Uterus (tissue), 4 donors: Measurements from ENCODE around the gene ADAMTS19. TPM values are rescaled to one million over a fixed set of nuclear protein-coding genes. Genes with fewer than 3 reads are reported as not detected.
"Not testable (repeated sequence)": the region's sequence is repeated elsewhere in the genome, so short reads cannot be mapped to it uniquely, and the experiment has no call there.

Experiments
- DNase-seq, 2 donors: peaks; one replicate each; pipeline ENCODE4 v3.0.0-alpha.2; 2019 to 2020
- H3K27ac ChIP-seq, 2 donors: fragments of 200-600 bp; sonication (generic); 1 replicate in 1 of 2; 2 replicates in 1 of 2; pipeline ENCODE4 v1.5.1; 2016 to 2018
- H3K27me3 ChIP-seq, 2 donors: fragments of 200-600 bp; sonication (generic); one replicate each; pipeline ENCODE4 v1.5.1; 2018 to 2019; ENCODE audit warnings: control low read depth in 1 of 2
- H3K36me3 ChIP-seq, 2 donors: fragments of 200-600 bp; sonication (generic); one replicate each; pipeline ENCODE4 v1.5.1; 2019; ENCODE audit warnings: control low read depth in 1 of 2
- H3K4me1 ChIP-seq, 2 donors: fragments of 200-600 bp; sonication (generic); one replicate each; pipeline ENCODE4 v1.5.1; 2018 to 2019; ENCODE audit warnings: control low read depth in 1 of 2
- H3K4me3 ChIP-seq, 2 donors: fragments of 200-600 bp; sonication (generic); 1 replicate in 1 of 2; 2 replicates in 1 of 2; pipeline ENCODE4 v1.5.1; 2018 to 2019; ENCODE audit warnings: mild to moderate bottlenecking in 1 of 2
- H3K9me3 ChIP-seq, 2 donors: fragments of 200-600 bp; sonication (generic); one replicate each; pipeline ENCODE4 v1.5.1; 2019; ENCODE audit warnings: control low read depth in 1 of 2
- POLR2A ChIP-seq, 2 donors: fragments of 450-650 bp; IDR thresholded peaks; one replicate each; pipeline ENCODE4 v1.6.1; 2016; ENCODE audit warnings: antibody characterized with exemption in 2 of 2, mild to moderate bottlenecking in 1 of 2, moderate library complexity in 1 of 2
- intact Hi-C: fragments of 100-400 bp; cut with DNase I; formaldehyde crosslinking; loops from one replicate; pipeline ENCODE4 v1.15.1; 2023; ENCODE audit warnings: low total_unique reads
- total RNA-seq, 4 donors: library from RNA; depleted of rRNA in 3 of 4; stranded (reverse); fragments of >200 nt in 3 of 4; gene quantifications; one replicate each; pipeline versions ENCODE4 v1.1.0 to v1.2.4, GENCODE V29; 2014 to 2023
- TF ChIP-seq, protein P1 (sequence below), 4 experiments: fragments of 200-600 bp in 2 of 4; fragments of 450-650 bp in 2 of 4; sonication (generic) in 2 of 4; IDR thresholded peaks; one replicate each; pipeline ENCODE4 v1.5.1; 2016 to 2019; ENCODE audit warnings: antibody characterized with exemption in 4 of 4, mild to moderate bottlenecking in 2 of 4, moderate library complexity in 1 of 4
- donor health status: DM: yes; HTN: yes; CAD: no.

The ADAMTS19 gene
- total RNA-seq, 4 donors from 2014 or later: 1.2 to 132 (median 36.1) TPM

DNA sequence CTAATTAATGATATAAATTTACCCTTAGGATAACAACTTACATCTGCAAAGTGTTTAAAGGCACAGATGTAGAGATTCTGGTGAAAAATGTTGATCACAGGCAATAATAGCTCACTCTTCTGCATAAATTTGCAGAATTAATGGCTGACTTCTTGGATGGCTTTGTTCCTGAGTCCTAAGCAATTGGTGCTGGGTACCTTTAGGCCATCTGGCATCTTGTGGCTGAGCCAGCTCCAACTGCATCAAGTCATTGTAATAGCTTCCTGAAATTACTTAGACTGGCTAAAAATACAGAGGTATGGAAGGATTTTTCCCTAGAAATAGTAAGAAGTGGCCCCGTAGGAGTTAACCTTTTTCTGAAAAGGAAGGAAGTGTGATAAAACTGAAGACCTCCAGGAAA lies 169.5 kb downstream of the ADAMTS19 start:
- DNase-seq: no peak
- H3K27ac ChIP-seq: no peak overlapping the region
- no peaks in the 10 kb centered on the region for H3K27me3 ChIP-seq
- no peaks in the 10 kb centered on the region for H3K36me3 ChIP-seq
- no peaks in the 10 kb centered on the region for H3K4me1 ChIP-seq
- peaks cover 0 to 7% of the 10 kb centered on the region in 2 donors for H3K9me3 ChIP-seq
- TF ChIP-seq, protein P1, sequence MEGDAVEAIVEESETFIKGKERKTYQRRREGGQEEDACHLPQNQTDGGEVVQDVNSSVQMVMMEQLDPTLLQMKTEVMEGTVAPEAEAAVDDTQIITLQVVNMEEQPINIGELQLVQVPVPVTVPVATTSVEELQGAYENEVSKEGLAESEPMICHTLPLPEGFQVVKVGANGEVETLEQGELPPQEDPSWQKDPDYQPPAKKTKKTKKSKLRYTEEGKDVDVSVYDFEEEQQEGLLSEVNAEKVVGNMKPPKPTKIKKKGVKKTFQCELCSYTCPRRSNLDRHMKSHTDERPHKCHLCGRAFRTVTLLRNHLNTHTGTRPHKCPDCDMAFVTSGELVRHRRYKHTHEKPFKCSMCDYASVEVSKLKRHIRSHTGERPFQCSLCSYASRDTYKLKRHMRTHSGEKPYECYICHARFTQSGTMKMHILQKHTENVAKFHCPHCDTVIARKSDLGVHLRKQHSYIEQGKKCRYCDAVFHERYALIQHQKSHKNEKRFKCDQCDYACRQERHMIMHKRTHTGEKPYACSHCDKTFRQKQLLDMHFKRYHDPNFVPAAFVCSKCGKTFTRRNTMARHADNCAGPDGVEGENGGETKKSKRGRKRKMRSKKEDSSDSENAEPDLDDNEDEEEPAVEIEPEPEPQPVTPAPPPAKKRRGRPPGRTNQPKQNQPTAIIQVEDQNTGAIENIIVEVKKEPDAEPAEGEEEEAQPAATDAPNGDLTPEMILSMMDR (IDR thresholded peaks at IDR 0.05): no peak
- TF ChIP-seq POLR2A (IDR thresholded peaks at IDR 0.05): no peak
- H3K4me3 ChIP-seq: no peak overlapping the region
- intact Hi-C loops: no loop called here

DNA sequence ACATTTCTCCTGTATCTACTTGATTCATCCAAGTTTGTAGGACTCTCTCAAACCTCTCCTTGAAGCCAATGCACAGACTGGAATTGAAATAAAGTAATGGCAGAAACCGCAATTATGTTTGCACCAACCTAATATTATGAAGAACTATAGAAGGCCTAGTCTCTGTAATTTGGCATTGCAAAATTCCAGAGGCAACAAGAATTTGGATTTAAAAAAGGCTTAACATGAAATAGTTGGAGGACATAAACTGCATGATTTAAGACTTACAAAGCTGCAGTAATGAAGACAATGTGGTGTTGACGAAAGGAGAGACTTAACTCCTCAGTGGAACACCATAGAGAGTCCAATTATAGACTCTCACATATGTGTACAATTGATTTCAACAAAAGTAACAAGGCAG lies 170.0 kb downstream of the ADAMTS19 start:
- TF ChIP-seq, protein P1 (IDR thresholded peaks at IDR 0.05): no peak
- TF ChIP-seq POLR2A (IDR thresholded peaks at IDR 0.05): no peak
- no peaks in the 10 kb centered on the region for H3K4me1 ChIP-seq
- no peaks in the 10 kb centered on the region for H3K36me3 ChIP-seq
- H3K27me3 ChIP-seq: no peaks in the 10 kb centered on the region
- intact Hi-C loops: no loop called here
- no peak overlapping the region for H3K27ac ChIP-seq
- peaks cover 0 to 7% of the 10 kb centered on the region in 2 donors for H3K9me3 ChIP-seq
- no peak for DNase-seq
- no peak overlapping the region for H3K4me3 ChIP-seq

DNA sequence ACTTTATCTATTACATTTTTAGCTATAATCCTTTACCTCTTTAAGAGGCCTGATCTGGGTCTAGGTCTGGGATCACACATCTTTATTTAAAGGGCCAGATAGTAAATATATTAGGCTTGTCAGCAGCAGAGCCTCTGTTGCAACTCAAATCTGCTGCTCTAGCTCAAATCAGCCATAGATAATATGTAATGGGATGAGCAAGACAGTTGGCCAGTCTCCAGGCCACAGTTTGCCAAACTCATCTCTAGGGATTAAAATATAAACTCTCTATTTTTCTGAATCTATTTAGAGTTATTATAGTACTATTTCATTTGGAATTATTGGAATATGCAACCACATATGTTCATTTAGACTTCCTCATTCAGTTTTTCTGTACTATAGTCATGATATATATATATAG lies 171.9 kb downstream of the ADAMTS19 start:
- intact Hi-C loops: no loop called here
- DNase-seq: no peak
- Histone ChIP-seq H3K27me3 (no peaks in the 10 kb centered on the region), H3K9me3 (peaks cover 0 to 7% of the 10 kb centered on the region in 2 donors), H3K4me3 (no peak overlapping the region), H3K27ac (no peak overlapping the region), H3K36me3 (no peaks in the 10 kb centered on the region), H3K4me1 (no peaks in the 10 kb centered on the region)
- TF ChIP-seq, protein P1 (IDR thresholded peaks at IDR 0.05): no peak
- no peak for TF ChIP-seq POLR2A (IDR thresholded peaks at IDR 0.05)

DNA sequence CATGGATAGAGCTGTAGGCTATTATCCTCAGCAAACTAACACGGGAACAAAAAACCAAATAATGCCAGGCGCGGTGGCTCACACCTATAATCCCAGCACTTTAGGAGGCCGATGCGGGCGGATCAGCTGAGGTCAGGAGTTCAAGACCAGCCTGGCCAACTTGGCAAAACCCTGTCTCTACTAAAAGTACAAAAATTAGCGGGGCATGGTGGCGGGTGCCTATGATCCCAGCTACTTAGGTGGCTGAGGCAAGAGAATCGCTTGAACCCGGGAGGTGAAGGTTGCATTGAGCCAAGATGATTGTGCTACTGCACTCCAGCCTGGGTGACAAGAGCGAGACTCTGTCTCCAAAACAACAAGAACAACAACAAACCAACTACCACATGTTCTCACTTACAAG lies 177.4 kb downstream of the ADAMTS19 start:
- H3K4me1 ChIP-seq, intact Hi-C loops, H3K4me3 ChIP-seq, H3K27ac ChIP-seq, DNase-seq, H3K27me3 ChIP-seq, H3K36me3 ChIP-seq, H3K9me3 ChIP-seq: not testable (repeated sequence)

DNA sequence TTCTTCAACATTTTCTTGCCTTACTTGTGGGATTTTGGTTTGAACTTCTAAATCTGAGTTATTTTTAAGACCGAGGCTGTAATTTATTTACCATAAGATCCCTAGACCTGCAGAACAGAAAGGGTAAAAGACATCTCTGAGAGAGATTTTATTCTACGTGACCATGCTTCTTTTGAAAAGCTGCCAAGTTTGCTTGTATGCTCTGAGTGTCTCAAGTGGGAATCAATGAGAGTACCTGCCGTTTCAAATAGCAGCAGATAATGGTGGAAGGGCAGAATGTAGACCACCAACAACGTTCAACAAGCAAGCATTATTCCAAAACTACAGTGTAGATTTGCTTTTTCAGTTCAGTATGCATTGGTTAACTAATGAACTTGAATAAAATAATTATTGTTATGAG lies 179.2 kb downstream of the ADAMTS19 start:
- no peak overlapping the region for H3K27ac ChIP-seq
- intact Hi-C loops: no loop called here
- no peaks in the 10 kb centered on the region for H3K36me3 ChIP-seq
- no peak overlapping the region for H3K4me3 ChIP-seq
- no peaks in the 10 kb centered on the region for H3K9me3 ChIP-seq
- H3K4me1 ChIP-seq: no peaks in the 10 kb centered on the region
- TF ChIP-seq, protein P1 (IDR thresholded peaks at IDR 0.05): no peak
- no peak for TF ChIP-seq POLR2A (IDR thresholded peaks at IDR 0.05)
- DNase-seq: no peak
- H3K27me3 ChIP-seq: no peaks in the 10 kb centered on the region
